Neural progenitor cell (in vitro differentiated cells): Measurements from ENCODE around the gene BOD1L1. TPM values are rescaled to one million over a fixed set of nuclear protein-coding genes. Genes with fewer than 3 reads are reported as not detected.

Experiments
- DNase-seq: peaks from one replicate; pipeline ENCODE4 v3.0.0-alpha.2; 2016; ENCODE audit warnings: low spot score
- H2AFZ ChIP-seq: fragments of 200-600 bp; sonication (generic); replicated peaks from 2 replicates; pipeline ENCODE4 v1.6.1; 2016; ENCODE audit warnings: antibody characterized with exemption
- H3F3A ChIP-seq: fragments of 200-600 bp; sonication (generic); 2 replicates; pipeline ENCODE4 v1.6.1; 2016; ENCODE audit warnings: antibody characterized with exemption, low read depth
- H3K27ac ChIP-seq: fragments of 200-600 bp; sonication (generic); 2 replicates; pipeline ENCODE4 v1.5.1; 2016; ENCODE audit warnings: mild to moderate bottlenecking
- H3K27me3 ChIP-seq: fragments of 200-600 bp; sonication (generic); 2 replicates; pipeline ENCODE4 v1.6.1; 2016; ENCODE audit warnings: mild to moderate bottlenecking, moderate library complexity
- H3K36me3 ChIP-seq: fragments of 200-600 bp; sonication (generic); 2 replicates; pipeline ENCODE4 v1.5.1; 2016
- H3K4me1 ChIP-seq: fragments of 200-600 bp; sonication (generic); 2 replicates; pipeline ENCODE4 v1.6.1; 2016; ENCODE audit warnings: mixed run types
- H3K4me2 ChIP-seq: fragments of 200-600 bp; sonication (generic); 2 replicates; pipeline ENCODE4 v1.6.1; 2016
- H3K4me3 ChIP-seq: fragments of 200-600 bp; sonication (generic); 2 replicates; pipeline ENCODE4 v1.5.1; 2016
- H3K79me2 ChIP-seq: fragments of 200-600 bp; sonication (generic); 2 replicates; pipeline ENCODE4 v1.6.1; 2016; ENCODE audit warnings: low read depth
- H3K9ac ChIP-seq: fragments of 200-600 bp; sonication (generic); 2 replicates; pipeline ENCODE4 v1.6.1; 2016
- H3K9me3 ChIP-seq: fragments of 200-600 bp; sonication (generic); 2 replicates; pipeline ENCODE4 v1.5.1; 2016; ENCODE audit warnings: low read depth
- H4K20me1 ChIP-seq: fragments of 200-600 bp; sonication (generic); 2 replicates; pipeline ENCODE4 v1.6.1; 2016; ENCODE audit warnings: low read depth
- H3K27ac Mint-ChIP-seq: 3 replicates; pipeline ENCODE4 v1.8.0; 2021; ENCODE audit warnings: mixed read lengths
- H3K27me3 Mint-ChIP-seq: 2 replicates; pipeline ENCODE4 v1.8.0; 2022; ENCODE audit warnings: low read depth, mild to moderate bottlenecking, inconsistent platforms, moderate library complexity, mixed read lengths; ENCODE audit not compliant: insufficient read depth
- H3K36me3 Mint-ChIP-seq: 3 replicates; pipeline ENCODE4 v1.8.0; 2021; ENCODE audit warnings: mixed read lengths
- H3K4me1 Mint-ChIP-seq: 3 replicates; pipeline ENCODE4 v1.8.0; 2021; ENCODE audit warnings: mixed read lengths
- H3K4me3 Mint-ChIP-seq: 3 replicates; pipeline ENCODE4 v1.8.0; 2021; ENCODE audit warnings: mild to moderate bottlenecking, moderate library complexity, mixed read lengths
- H3K9me3 Mint-ChIP-seq: 3 replicates; pipeline ENCODE4 v1.8.0; 2020; ENCODE audit warnings: mixed read lengths
- EZH2 ChIP-seq: fragments of 200-600 bp; sonication (generic); IDR thresholded peaks from 2 replicates; pipeline ENCODE4 v1.6.1; 2017; ENCODE audit warnings: antibody characterized with exemption, mild to moderate bottlenecking, moderate library complexity
- EZH2phosphoT487 ChIP-seq: fragments of 200-600 bp; sonication (generic); IDR thresholded peaks from 2 replicates; pipeline ENCODE4 v1.6.1; 2017; ENCODE audit warnings: antibody characterized with exemption
- total RNA-seq: library from RNA; depleted of rRNA; stranded (reverse); fragments of >200 nt; gene quantifications from 2 replicates; pipeline ENCODE4 v1.2.3, GENCODE V29; 2015; ENCODE audit warnings: low replicate concordance
- TF ChIP-seq, protein P1 (sequence below): fragments of 200-600 bp; sonication (generic); IDR thresholded peaks from 2 replicates; pipeline ENCODE4 v1.5.1; 2017; ENCODE audit warnings: antibody characterized with exemption, mild to moderate bottlenecking

The BOD1L1 gene
- total RNA-seq, 1 donor from 2014 or later, result 32.5 TPM

GRCh38 chr4:13538427-13538973, 89.0 kb downstream of the BOD1L1 start:
- Histone ChIP-seq H3K4me2 (peak overlapping the region; percentile 61), H3K27me3 (peaks cover 100% of the 10 kb centered on the region), H3K27ac (no peak overlapping the region), H3K79me2 (no peaks in the 10 kb centered on the region), H3K36me3 (no peaks in the 10 kb centered on the region), H4K20me1 (peaks cover 100% of the 10 kb centered on the region), H3K9ac (no peak overlapping the region), H3K4me1 (peaks cover 14% of the 10 kb centered on the region), H3K4me3 (peak overlapping the region; percentile 29), H3K9me3 (no peaks in the 10 kb centered on the region), H2AFZ (no peak overlapping the region), H3F3A (peaks cover 22% of the 10 kb centered on the region)
- Mint-ChIP-seq H3K4me3 (no peak overlapping the region), H3K4me1 (peaks cover 26% of the 10 kb centered on the region), H3K36me3 (peaks cover 5% of the 10 kb centered on the region), H3K9me3 (peaks cover 17% of the 10 kb centered on the region), H3K27me3 (peaks cover 91% of the 10 kb centered on the region), H3K27ac (no peak overlapping the region)
- TF ChIP-seq, protein P1, sequence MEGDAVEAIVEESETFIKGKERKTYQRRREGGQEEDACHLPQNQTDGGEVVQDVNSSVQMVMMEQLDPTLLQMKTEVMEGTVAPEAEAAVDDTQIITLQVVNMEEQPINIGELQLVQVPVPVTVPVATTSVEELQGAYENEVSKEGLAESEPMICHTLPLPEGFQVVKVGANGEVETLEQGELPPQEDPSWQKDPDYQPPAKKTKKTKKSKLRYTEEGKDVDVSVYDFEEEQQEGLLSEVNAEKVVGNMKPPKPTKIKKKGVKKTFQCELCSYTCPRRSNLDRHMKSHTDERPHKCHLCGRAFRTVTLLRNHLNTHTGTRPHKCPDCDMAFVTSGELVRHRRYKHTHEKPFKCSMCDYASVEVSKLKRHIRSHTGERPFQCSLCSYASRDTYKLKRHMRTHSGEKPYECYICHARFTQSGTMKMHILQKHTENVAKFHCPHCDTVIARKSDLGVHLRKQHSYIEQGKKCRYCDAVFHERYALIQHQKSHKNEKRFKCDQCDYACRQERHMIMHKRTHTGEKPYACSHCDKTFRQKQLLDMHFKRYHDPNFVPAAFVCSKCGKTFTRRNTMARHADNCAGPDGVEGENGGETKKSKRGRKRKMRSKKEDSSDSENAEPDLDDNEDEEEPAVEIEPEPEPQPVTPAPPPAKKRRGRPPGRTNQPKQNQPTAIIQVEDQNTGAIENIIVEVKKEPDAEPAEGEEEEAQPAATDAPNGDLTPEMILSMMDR, result no peak
- TF ChIP-seq EZH2phosphoT487 (no peak), EZH2 (no peak)
- DNase-seq, result no peak

DNA sequence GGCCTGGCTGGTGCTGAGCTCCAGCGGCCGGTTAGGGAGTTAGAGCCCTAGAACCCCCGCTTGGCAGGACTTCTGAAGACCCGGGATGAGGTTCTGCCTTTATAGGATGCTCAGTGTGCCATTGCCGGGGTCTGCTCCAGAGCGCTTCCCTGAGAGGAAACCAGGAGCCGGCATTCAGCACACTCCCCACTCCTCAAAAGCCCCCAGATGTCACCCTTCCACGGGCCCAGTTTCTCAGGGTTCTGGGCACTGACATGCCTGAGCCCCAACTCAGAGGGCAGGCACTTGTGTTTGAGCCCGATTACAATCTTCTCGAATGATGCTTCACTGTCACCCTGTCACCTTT, 89.7 kb downstream of the BOD1L1 start:
- Histone ChIP-seq H3K27me3 (peaks cover 100% of the 10 kb centered on the region), H4K20me1 (peaks cover 97% of the 10 kb centered on the region), H3F3A (peaks cover 15% of the 10 kb centered on the region), H3K4me2 (no peak overlapping the region), H3K4me1 (peaks cover 14% of the 10 kb centered on the region), H3K27ac (no peak overlapping the region), H3K4me3 (no peak overlapping the region), H3K79me2 (no peaks in the 10 kb centered on the region), H2AFZ (no peak overlapping the region), H3K9me3 (no peaks in the 10 kb centered on the region), H3K9ac (no peak overlapping the region), H3K36me3 (no peaks in the 10 kb centered on the region)
- Mint-ChIP-seq H3K4me1 (peaks cover 24% of the 10 kb centered on the region), H3K27ac (no peak overlapping the region), H3K4me3 (no peak overlapping the region), H3K9me3 (peaks cover 17% of the 10 kb centered on the region), H3K27me3 (peaks cover 88% of the 10 kb centered on the region), H3K36me3 (peaks cover 5% of the 10 kb centered on the region)
- peak; percentile 3 for TF ChIP-seq EZH2phosphoT487
- TF ChIP-seq EZH2, result no peak
- DNase-seq, result no peak

GRCh38 chr4:13537011-13537831, 90.3 kb downstream of the BOD1L1 start:
- Histone ChIP-seq H3K9me3 (no peaks in the 10 kb centered on the region), H3F3A (peaks cover 14% of the 10 kb centered on the region), H3K27ac (no peak overlapping the region), H3K27me3 (peaks cover 100% of the 10 kb centered on the region), H3K4me1 (peaks cover 14% of the 10 kb centered on the region), H3K4me3 (no peak overlapping the region), H2AFZ (no peak overlapping the region), H4K20me1 (peaks cover 97% of the 10 kb centered on the region), H3K79me2 (no peaks in the 10 kb centered on the region), H3K9ac (no peak overlapping the region), H3K36me3 (no peaks in the 10 kb centered on the region), H3K4me2 (no peak overlapping the region)
- H3K4me1 Mint-ChIP-seq, result peaks cover 24% of the 10 kb centered on the region
- H3K27ac Mint-ChIP-seq, result no peak overlapping the region
- H3K27me3 Mint-ChIP-seq, result peaks cover 83% of the 10 kb centered on the region
- H3K36me3 Mint-ChIP-seq, result peaks cover 5% of the 10 kb centered on the region
- H3K4me3 Mint-ChIP-seq, result no peak overlapping the region
- no peak for DNase-seq
- H3K9me3 Mint-ChIP-seq, result peaks cover 17% of the 10 kb centered on the region
- TF ChIP-seq EZH2phosphoT487 (peak; percentile 72), EZH2 (peak; percentile 80)
- TF ChIP-seq, protein P1, result no peak

DNA sequence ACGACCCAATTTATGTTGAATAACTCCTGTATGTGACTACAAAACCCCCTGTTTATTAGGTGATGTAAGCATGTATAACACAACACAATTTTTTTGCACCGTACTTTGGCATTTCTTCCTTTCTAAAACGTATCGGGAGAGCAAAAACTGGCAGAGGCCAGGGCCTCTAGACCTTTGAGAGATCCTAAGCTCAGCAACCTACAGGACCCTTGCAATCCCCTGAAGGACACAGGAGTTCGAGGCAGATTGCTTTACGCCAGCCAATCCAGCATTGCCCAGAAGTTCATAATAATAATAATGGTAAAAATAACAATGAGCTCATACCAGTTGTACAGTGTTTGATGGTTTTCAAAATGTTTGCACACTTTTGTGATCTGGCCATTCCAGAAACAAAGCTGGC, 90.9 kb downstream of the BOD1L1 start:
- DNase-seq, result no peak
- no peak overlapping the region for H2AFZ ChIP-seq
- H3K4me2 ChIP-seq, result no peak overlapping the region
- Mint-ChIP-seq H3K36me3 (peaks cover 5% of the 10 kb centered on the region), H3K27me3 (peaks cover 81% of the 10 kb centered on the region), H3K27ac (no peak overlapping the region), H3K9me3 (peaks cover 17% of the 10 kb centered on the region), H3K4me3 (peak overlapping the region; percentile 31), H3K4me1 (peaks cover 27% of the 10 kb centered on the region)
- H3K4me3 ChIP-seq, result no peak overlapping the region
- H3K36me3 ChIP-seq, result no peaks in the 10 kb centered on the region
- peaks cover 18% of the 10 kb centered on the region for H3K4me1 ChIP-seq
- peaks cover 97% of the 10 kb centered on the region for H4K20me1 ChIP-seq
- H3K27ac ChIP-seq, result no peak overlapping the region
- no peaks in the 10 kb centered on the region for H3K9me3 ChIP-seq
- no peak overlapping the region for H3K9ac ChIP-seq
- peaks cover 20% of the 10 kb centered on the region for H3F3A ChIP-seq
- TF ChIP-seq EZH2, result no peak
- TF ChIP-seq EZH2phosphoT487, result no peak
- TF ChIP-seq, protein P1, result no peak
- H3K27me3 ChIP-seq, result peaks cover 100% of the 10 kb centered on the region
- H3K79me2 ChIP-seq, result no peaks in the 10 kb centered on the region
